ENCODE measurements around the gene APOBEC3H. TPM values are rescaled to one million over a fixed set of nuclear protein-coding genes. Genes with fewer than 3 reads are reported as not detected.
A peak's percentile ranks its signal among the peaks of the same experiment; 100 is the strongest.

Gene APOBEC3H
- total RNA-seq, 1 experiment from 2014 or later = 2.5 TPM

DNA sequence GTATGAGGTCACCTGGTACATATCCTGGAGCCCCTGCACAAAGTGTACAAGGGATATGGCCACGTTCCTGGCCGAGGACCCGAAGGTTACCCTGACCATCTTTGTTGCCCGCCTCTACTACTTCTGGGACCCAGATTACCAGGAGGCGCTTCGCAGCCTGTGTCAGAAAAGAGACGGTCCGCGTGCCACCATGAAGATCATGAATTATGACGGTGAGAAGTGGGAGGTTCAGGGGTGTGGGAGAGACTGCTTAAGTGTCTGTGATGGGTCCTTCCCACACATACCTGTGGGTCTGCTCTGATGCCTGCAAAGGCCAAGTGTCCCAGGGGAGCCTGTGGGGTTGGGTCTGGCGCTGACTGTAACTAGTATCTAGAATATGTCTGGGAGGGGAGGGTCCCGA is 16.0 kb upstream of the APOBEC3H start:
- Histone ChIP-seq H3K36me3 (ENCODE audit: low read depth) (no peaks in the 10 kb centered on the region), H3K27ac (no peak overlapping the region), H3K9me2 (ENCODE audit: insufficient read depth) (no peaks in the 10 kb centered on the region), H3F3A (ENCODE audit: insufficient read depth, low read depth) (no peaks in the 10 kb centered on the region), H3K4me3 (no peak overlapping the region), H4K20me1 (ENCODE audit: insufficient read depth) (no peaks in the 10 kb centered on the region), H2AFZ (no peak overlapping the region), H3K4me1 (replicated peaks; ENCODE audit: insufficient read depth) (peaks cover 13% of the 10 kb centered on the region), H3K79me2 (ENCODE audit: low read depth) (no peaks in the 10 kb centered on the region), H3K9me3 (ENCODE audit: insufficient read depth, low read depth) (no peaks in the 10 kb centered on the region), H3K4me2 (no peak overlapping the region), H3K27me3 (ENCODE audit: insufficient read depth, low read depth) (no peaks in the 10 kb centered on the region)
- ChIA-PET CTCF (interaction anchor here (0.6 kb wide), 1 partner anchor 86 kb away, joined by 4 read pairs; no protein-coding TSS in a partner anchor), POLR2A (ENCODE audit: unreplicated experiment) (interaction anchor here (0.7 kb wide), 1 partner anchor 32 kb away, joined by 3 read pairs; no protein-coding TSS in a partner anchor)
- TF ChIP-seq, protein P1, sequence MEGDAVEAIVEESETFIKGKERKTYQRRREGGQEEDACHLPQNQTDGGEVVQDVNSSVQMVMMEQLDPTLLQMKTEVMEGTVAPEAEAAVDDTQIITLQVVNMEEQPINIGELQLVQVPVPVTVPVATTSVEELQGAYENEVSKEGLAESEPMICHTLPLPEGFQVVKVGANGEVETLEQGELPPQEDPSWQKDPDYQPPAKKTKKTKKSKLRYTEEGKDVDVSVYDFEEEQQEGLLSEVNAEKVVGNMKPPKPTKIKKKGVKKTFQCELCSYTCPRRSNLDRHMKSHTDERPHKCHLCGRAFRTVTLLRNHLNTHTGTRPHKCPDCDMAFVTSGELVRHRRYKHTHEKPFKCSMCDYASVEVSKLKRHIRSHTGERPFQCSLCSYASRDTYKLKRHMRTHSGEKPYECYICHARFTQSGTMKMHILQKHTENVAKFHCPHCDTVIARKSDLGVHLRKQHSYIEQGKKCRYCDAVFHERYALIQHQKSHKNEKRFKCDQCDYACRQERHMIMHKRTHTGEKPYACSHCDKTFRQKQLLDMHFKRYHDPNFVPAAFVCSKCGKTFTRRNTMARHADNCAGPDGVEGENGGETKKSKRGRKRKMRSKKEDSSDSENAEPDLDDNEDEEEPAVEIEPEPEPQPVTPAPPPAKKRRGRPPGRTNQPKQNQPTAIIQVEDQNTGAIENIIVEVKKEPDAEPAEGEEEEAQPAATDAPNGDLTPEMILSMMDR (conservative IDR thresholded peaks at IDR 0.05) = no peak
- no peak for TF ChIP-seq EZH2 (IDR thresholded peaks at IDR 0.05; ENCODE audit: low read depth)
- BruUV-seq (replicated peaks) = no TSS peak
- DNase-seq = no peak
- intact Hi-C loops (cut with micrococcal nuclease; ENCODE audit: unreplicated experiment) = no loop called here

DNA sequence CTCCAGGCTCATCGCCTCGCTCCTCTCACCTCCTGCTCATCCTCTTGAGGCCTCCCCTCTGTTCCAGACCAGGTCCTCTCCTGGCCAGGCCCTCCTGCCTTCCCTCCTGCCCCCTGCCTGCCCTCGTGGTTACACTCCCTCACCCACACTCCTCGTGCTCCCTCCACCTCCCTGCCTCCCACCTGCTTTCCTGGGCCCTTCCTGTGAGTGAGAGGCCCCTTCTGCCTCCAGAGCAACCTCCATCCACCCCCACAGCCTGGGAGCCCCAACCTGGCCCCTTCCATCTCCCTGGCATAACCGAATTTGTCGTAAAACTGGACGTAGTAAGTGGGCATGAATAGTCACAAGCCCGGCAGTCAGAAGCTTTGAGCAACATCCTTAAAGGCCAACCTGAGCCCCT is 15.4 kb upstream of the APOBEC3H start:
- TF ChIP-seq, protein P1 (conservative IDR thresholded peaks at IDR 0.05) = no peak
- no peak for TF ChIP-seq EZH2 (IDR thresholded peaks at IDR 0.05; ENCODE audit: low read depth)
- Histone ChIP-seq H3K27ac (no peak overlapping the region), H3F3A (ENCODE audit: insufficient read depth, low read depth) (no peaks in the 10 kb centered on the region), H4K20me1 (ENCODE audit: insufficient read depth) (no peaks in the 10 kb centered on the region), H3K9me3 (ENCODE audit: insufficient read depth, low read depth) (no peaks in the 10 kb centered on the region), H3K4me2 (no peak overlapping the region), H3K4me3 (no peak overlapping the region), H3K79me2 (ENCODE audit: low read depth) (no peaks in the 10 kb centered on the region), H3K4me1 (replicated peaks; ENCODE audit: insufficient read depth) (peaks cover 13% of the 10 kb centered on the region), H3K27me3 (ENCODE audit: insufficient read depth, low read depth) (no peaks in the 10 kb centered on the region), H3K36me3 (ENCODE audit: low read depth) (no peaks in the 10 kb centered on the region), H3K9me2 (ENCODE audit: insufficient read depth) (no peaks in the 10 kb centered on the region), H2AFZ (no peak overlapping the region)
- no peak for DNase-seq
- ChIA-PET CTCF (no interaction called here), POLR2A (ENCODE audit: unreplicated experiment) (interaction anchor here (0.7 kb wide), 1 partner anchor 32 kb away, joined by 3 read pairs; no protein-coding TSS in a partner anchor)
- no TSS peak for BruUV-seq (replicated peaks)
- intact Hi-C loops (cut with micrococcal nuclease; ENCODE audit: unreplicated experiment) = no loop called here

DNA sequence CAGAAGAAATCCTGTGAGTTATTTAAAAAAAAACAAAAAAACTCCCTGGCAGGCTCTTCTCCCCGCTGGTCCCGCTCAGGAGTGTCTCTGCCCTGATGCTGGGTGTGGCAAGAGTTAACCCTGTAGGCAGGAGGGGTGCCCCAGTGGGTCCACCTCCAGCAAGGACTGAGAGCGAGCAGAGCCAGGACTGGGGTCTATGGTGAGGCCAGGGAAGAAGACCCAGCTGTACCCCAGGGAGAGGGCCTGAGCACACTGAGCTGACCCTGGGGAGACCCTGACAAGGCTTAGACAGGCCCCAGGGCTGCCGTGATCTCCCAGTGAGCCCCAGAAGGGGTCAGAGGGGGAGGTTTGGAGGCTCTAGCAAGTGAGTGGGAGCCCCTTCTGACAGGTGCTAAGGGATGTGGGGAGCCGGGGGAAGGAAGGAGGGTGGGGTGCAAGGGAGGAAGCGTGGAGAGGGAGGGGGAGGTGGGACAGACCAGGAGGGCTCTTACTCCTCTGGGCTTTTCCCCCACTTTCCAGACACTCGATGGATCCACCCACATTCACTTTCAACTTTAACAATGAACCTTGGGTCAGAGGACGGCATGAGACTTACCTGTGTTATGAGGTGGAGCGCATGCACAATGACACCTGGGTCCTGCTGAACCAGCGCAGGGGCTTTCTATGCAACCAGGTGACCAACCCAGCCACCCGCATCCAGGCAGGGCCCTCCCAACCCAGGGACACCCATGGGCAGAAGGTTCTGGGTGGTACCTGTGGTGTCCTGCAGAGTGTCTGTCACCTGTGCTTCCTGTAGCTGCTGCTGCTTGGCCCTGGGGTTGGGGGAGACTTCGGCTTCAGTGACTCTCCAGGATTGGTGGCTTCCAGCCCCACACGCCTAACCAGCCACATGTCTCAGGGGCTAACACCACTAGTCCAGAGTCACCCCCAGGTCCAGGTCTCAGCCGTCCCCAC is 13.6 kb upstream of the APOBEC3H start:
- Histone ChIP-seq H4K20me1 (ENCODE audit: insufficient read depth) (no peaks in the 10 kb centered on the region), H3K79me2 (ENCODE audit: low read depth) (no peaks in the 10 kb centered on the region), H3K27me3 (ENCODE audit: insufficient read depth, low read depth) (no peaks in the 10 kb centered on the region), H3K4me1 (replicated peaks; ENCODE audit: insufficient read depth) (peaks cover 27% of the 10 kb centered on the region), H3K36me3 (ENCODE audit: low read depth) (no peaks in the 10 kb centered on the region), H3K4me3 (no peak overlapping the region), H3K9me3 (ENCODE audit: insufficient read depth, low read depth) (no peaks in the 10 kb centered on the region), H3K9me2 (ENCODE audit: insufficient read depth) (no peaks in the 10 kb centered on the region), H3F3A (ENCODE audit: insufficient read depth, low read depth) (peaks cover 6% of the 10 kb centered on the region; the same call in 1 of the 2 replicates), H3K27ac (no peak overlapping the region), H3K4me2 (peak overlapping the region; percentile 17), H2AFZ (no peak overlapping the region)
- no peak for DNase-seq
- BruUV-seq (replicated peaks) = no TSS peak
- intact Hi-C loops (cut with micrococcal nuclease; ENCODE audit: unreplicated experiment) = no loop called here
- CTCF ChIA-PET = no interaction called here
- POLR2A ChIA-PET (ENCODE audit: unreplicated experiment) = no interaction called here
- TF ChIP-seq, protein P1 (conservative IDR thresholded peaks at IDR 0.05) = no peak
- no peak for TF ChIP-seq EZH2 (IDR thresholded peaks at IDR 0.05; ENCODE audit: low read depth)
